Measurements from ENCODE around the gene WWOX.

The WWOX gene

DNA sequence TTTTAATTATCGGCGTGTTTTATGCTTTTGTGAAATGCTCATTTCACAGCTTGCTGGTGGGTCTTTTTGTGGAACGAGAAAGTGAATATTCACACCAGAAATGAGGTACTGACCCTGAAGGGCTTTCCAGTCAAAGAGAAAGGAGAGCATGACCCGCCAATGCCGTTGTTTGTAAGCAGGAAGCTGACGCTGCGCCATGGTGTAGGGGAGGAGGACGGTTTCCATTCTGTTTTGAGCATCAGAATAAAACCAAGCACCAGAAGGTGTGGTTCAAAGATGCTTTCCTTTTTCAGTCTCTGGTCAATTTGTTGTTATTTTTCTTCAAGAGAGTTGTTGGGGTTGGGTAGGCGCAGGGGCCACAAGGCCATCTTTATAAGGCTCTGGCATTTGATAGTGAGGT lies 669.3 kb downstream of the WWOX start:
- no peaks in the 10 kb centered on the region for H3K9me3 ChIP-seq (ENCODE audit: control insufficient read depth in 2 of 2, low read length in 2 of 2)
- H3K9ac ChIP-seq (ENCODE audit: low read depth in 1 of 2, low read length in 2 of 2) = no peak overlapping the region

DNA sequence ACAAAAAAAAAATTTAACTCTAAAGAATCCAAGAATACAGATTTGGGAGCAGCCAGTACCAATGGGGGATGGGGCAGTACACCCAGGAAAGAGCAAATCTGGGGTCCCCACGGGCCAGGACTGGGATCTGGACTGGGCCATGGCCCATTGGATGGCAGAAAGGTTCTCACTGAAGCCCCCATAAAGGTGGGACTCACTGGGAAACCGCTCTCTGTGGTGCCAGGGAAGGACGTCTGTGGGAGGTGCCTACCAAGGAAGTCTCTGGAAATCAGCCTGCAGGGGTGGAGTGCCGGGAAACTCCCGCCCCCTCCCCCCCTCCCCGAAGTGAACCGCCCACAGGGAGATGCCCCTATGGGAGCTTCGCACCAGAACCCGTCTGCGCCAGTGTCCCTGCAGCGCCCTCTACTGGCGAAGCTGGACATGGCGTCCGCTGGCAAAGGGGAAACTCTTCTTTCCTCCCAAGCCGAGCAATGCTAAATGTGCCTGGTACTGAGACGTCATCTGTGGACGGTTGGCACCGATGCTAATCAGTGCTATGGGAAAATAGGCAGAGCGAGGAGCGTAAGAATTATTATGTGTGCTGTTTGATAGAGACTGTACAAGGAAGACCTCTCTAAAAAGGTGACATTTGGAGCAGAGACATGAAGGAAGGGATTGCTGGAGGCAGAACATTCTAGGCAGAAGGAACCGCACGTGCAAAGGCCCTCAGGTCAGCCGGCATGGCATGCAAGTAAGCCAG lies 671.1 kb downstream of the WWOX start:
- H3K9ac ChIP-seq (ENCODE audit: low read depth in 1 of 2, low read length in 2 of 2) = no peak overlapping the region
- no peak overlapping the region for H3K4me3 ChIP-seq (ENCODE audit: low read length in 2 of 2)
- H3K9me3 ChIP-seq (ENCODE audit: control insufficient read depth in 2 of 2, low read length in 2 of 2) = no peaks in the 10 kb centered on the region
- H3K27ac ChIP-seq (ENCODE audit: low read depth in 2 of 2, low read length in 2 of 2) = no peak overlapping the region
- H3K4me1 ChIP-seq (ENCODE audit: control insufficient read depth in 2 of 2, insufficient read depth in 2 of 2, low read length in 2 of 2) = no peaks in the 10 kb centered on the region
- H3K27me3 ChIP-seq (ENCODE audit: control insufficient read depth in 2 of 2, insufficient read depth in 2 of 2, low read length in 2 of 2) = no peaks in the 10 kb centered on the region
- no peaks in the 10 kb centered on the region for H3K36me3 ChIP-seq (ENCODE audit: control insufficient read depth in 2 of 2, insufficient read depth in 2 of 2, low read length in 2 of 2)

More for the DNA sequence above, 669.3 kb downstream of the WWOX start:
- Histone ChIP-seq H3K4me3 (ENCODE audit: low read length in 2 of 2) (no peak overlapping the region), H3K27ac (ENCODE audit: low read depth in 2 of 2, low read length in 2 of 2) (no peak overlapping the region), H3K36me3 (ENCODE audit: control insufficient read depth in 2 of 2, insufficient read depth in 2 of 2, low read length in 2 of 2) (no peaks in the 10 kb centered on the region), H3K4me1 (ENCODE audit: control insufficient read depth in 2 of 2, insufficient read depth in 2 of 2, low read length in 2 of 2) (no peaks in the 10 kb centered on the region), H3K27me3 (ENCODE audit: control insufficient read depth in 2 of 2, insufficient read depth in 2 of 2, low read length in 2 of 2) (no peaks in the 10 kb centered on the region)

DNA sequence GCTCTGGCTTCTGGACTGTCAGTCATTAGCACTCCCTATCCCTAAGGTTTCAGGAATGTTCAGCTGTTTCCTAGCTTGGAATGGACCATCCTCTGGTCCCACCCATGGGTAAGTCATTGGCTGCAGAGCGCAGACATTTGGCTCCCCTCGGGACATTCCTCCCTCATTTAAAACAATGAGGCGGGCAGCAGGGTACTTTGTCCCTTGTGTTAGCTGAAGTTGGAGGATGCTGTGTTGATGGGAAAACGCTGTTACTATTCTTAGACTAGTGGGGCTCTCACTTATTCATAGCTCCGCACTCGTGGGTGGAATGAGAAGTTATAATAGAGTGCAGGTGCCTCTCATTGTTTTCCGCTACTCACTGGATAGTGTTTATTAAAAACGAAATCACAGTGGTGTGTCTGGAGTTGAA lies 673.8 kb downstream of the WWOX start:
- Histone ChIP-seq H3K4me3 (ENCODE audit: low read length in 2 of 2) (no peak overlapping the region), H3K9ac (ENCODE audit: low read depth in 1 of 2, low read length in 2 of 2) (no peak overlapping the region), H3K27ac (ENCODE audit: low read depth in 2 of 2, low read length in 2 of 2) (no peak overlapping the region), H3K4me1 (ENCODE audit: control insufficient read depth in 2 of 2, insufficient read depth in 2 of 2, low read length in 2 of 2) (peaks cover 0 to 4% of the 10 kb centered on the region in 2 donors), H3K9me3 (ENCODE audit: control insufficient read depth in 2 of 2, low read length in 2 of 2) (no peaks in the 10 kb centered on the region), H3K36me3 (ENCODE audit: control insufficient read depth in 2 of 2, insufficient read depth in 2 of 2, low read length in 2 of 2) (no peaks in the 10 kb centered on the region), H3K27me3 (ENCODE audit: control insufficient read depth in 2 of 2, insufficient read depth in 2 of 2, low read length in 2 of 2) (no peaks in the 10 kb centered on the region)

DNA sequence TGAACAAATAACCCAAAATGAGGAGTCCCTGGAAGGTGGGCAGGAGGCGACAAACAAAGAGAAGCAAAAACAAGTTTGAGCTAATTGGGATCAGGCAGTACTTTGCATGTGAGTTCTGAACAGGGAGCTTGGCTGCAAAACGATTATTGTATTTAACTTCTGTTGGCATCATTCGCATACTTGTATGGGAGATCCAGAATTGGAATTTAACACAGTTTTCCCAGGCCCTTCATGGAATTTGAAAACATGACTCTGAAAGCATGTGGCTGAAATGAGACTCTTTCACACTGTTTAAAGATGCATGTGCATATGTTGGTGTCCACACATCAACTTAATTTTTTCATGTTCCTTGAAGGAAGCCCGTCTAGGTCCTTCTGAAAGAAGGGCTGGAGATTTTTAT lies 674.3 kb downstream of the WWOX start:
- Histone ChIP-seq H3K27me3 (ENCODE audit: control insufficient read depth in 2 of 2, insufficient read depth in 2 of 2, low read length in 2 of 2) (no peaks in the 10 kb centered on the region), H3K4me3 (ENCODE audit: low read length in 2 of 2) (no peak overlapping the region), H3K9ac (ENCODE audit: low read depth in 1 of 2, low read length in 2 of 2) (no peak overlapping the region), H3K27ac (ENCODE audit: low read depth in 2 of 2, low read length in 2 of 2) (no peak overlapping the region), H3K36me3 (ENCODE audit: control insufficient read depth in 2 of 2, insufficient read depth in 2 of 2, low read length in 2 of 2) (no peaks in the 10 kb centered on the region), H3K9me3 (ENCODE audit: control insufficient read depth in 2 of 2, low read length in 2 of 2) (no peaks in the 10 kb centered on the region), H3K4me1 (ENCODE audit: control insufficient read depth in 2 of 2, insufficient read depth in 2 of 2, low read length in 2 of 2) (peaks cover 0 to 7% of the 10 kb centered on the region in 2 donors)

DNA sequence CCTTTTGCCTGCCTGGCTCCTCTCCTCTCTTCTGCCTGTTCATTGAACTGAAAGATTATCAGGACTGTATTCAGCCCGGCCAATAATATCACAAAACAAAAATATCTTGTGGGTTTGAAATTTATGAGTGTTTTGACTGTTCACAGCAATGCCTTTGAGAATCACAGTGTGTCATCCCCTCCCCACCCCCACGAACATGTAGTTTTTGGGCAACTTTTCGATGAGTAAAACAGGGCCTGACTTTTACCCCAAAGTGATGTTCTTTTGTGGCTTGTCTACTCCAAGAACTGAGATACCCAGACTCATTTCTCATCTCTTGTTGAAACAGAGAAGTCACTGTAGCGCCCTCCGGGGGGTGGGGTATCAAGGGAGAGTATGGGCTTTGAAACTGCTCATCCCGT lies 675.7 kb downstream of the WWOX start:
- Histone ChIP-seq H3K4me1 (ENCODE audit: control insufficient read depth in 2 of 2, insufficient read depth in 2 of 2, low read length in 2 of 2) (peaks cover 0 to 7% of the 10 kb centered on the region in 2 donors), H3K4me3 (ENCODE audit: low read length in 2 of 2) (no peak overlapping the region), H3K36me3 (ENCODE audit: control insufficient read depth in 2 of 2, insufficient read depth in 2 of 2, low read length in 2 of 2) (no peaks in the 10 kb centered on the region), H3K27ac (ENCODE audit: low read depth in 2 of 2, low read length in 2 of 2) (no peak overlapping the region), H3K27me3 (ENCODE audit: control insufficient read depth in 2 of 2, insufficient read depth in 2 of 2, low read length in 2 of 2) (no peaks in the 10 kb centered on the region), H3K9ac (ENCODE audit: low read depth in 1 of 2, low read length in 2 of 2) (no peak overlapping the region), H3K9me3 (ENCODE audit: control insufficient read depth in 2 of 2, low read length in 2 of 2) (no peaks in the 10 kb centered on the region)

DNA sequence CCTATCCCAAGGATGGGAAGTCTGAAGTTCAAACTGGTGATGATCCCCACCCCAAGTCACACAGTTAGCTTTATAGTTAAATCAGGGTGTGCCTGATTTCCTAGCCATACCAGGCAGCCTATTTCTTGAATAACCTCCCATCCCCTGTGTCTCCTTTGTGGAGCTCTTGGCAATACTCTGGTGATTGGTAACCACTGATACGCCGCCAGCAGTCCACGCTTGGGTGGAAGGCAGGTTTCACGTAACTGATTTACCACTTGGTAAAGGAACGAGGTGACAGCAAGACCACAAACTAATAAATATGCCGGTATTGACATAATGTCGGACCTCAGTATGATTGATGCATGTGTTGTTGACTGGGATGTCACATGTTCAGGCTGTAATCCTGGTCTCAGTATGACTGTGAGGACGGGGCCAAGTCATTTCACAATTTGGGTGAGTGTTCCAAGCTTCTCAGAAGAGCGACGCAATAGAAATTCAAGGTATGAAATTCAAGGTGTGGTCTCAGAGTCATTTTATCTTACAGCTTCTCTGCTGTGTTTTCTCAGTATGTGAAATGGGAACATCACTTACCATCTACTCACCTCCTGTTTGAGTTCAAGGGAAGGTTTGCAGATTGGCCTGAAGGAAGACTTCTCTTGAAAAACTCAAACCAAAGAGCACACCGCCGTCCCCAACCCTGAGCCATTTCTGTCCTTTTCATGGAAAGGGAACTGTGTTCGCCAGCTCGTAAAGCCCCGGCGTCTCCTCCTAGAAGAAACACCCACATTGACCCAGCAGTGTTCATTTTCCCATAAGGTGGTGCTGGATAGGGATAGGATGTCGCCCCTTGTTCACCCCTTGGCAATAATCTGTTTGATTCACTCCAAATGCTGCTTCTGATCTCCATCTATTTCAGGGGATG lies 678.9 kb downstream of the WWOX start:
- Histone ChIP-seq H3K27ac (ENCODE audit: low read depth in 2 of 2, low read length in 2 of 2) (peak overlapping the region; percentile 72 to 78), H3K4me3 (ENCODE audit: low read length in 2 of 2) (peak overlapping the region; percentile 40 to 48)

DNA sequence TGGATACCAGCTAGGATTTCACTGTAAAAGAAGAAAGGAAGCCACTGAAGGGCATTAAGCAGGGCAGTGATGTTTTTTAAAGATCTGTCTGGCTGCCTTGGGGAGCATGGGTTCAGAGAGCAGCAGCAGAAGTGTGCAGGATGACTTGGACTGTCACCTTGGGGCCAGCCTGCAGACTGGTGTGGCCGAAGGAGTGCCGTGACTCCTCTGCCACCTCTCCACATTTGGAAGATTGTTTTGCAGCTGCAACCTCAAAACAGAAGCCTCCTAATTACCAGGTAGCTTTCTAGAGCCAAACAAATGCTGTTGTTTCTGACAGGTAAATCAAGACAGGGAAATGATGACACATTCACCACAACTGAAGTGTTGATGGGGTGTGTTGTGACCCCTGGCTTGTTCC lies 681.4 kb downstream of the WWOX start:
- H3K9ac ChIP-seq (ENCODE audit: low read depth in 1 of 2, low read length in 2 of 2) = no peak overlapping the region
- H3K4me1 ChIP-seq (ENCODE audit: control insufficient read depth in 2 of 2, insufficient read depth in 2 of 2, low read length in 2 of 2) = peaks cover 0 to 7% of the 10 kb centered on the region in 2 donors
- no peaks in the 10 kb centered on the region for H3K36me3 ChIP-seq (ENCODE audit: control insufficient read depth in 2 of 2, insufficient read depth in 2 of 2, low read length in 2 of 2)
- H3K27ac ChIP-seq (ENCODE audit: low read depth in 2 of 2, low read length in 2 of 2) = no peak overlapping the region
- H3K9me3 ChIP-seq (ENCODE audit: control insufficient read depth in 2 of 2, low read length in 2 of 2) = no peaks in the 10 kb centered on the region
- no peaks in the 10 kb centered on the region for H3K27me3 ChIP-seq (ENCODE audit: control insufficient read depth in 2 of 2, insufficient read depth in 2 of 2, low read length in 2 of 2)
- H3K4me3 ChIP-seq (ENCODE audit: low read length in 2 of 2) = no peak overlapping the region

More for the DNA sequence above, 678.9 kb downstream of the WWOX start:
- no peaks in the 10 kb centered on the region for H3K27me3 ChIP-seq (ENCODE audit: control insufficient read depth in 2 of 2, insufficient read depth in 2 of 2, low read length in 2 of 2)
- peaks cover 0 to 7% of the 10 kb centered on the region in 2 donors for H3K4me1 ChIP-seq (ENCODE audit: control insufficient read depth in 2 of 2, insufficient read depth in 2 of 2, low read length in 2 of 2)
- H3K9ac ChIP-seq (ENCODE audit: low read depth in 1 of 2, low read length in 2 of 2) = no peak overlapping the region
- H3K36me3 ChIP-seq (ENCODE audit: control insufficient read depth in 2 of 2, insufficient read depth in 2 of 2, low read length in 2 of 2) = no peaks in the 10 kb centered on the region
- no peaks in the 10 kb centered on the region for H3K9me3 ChIP-seq (ENCODE audit: control insufficient read depth in 2 of 2, low read length in 2 of 2)

DNA sequence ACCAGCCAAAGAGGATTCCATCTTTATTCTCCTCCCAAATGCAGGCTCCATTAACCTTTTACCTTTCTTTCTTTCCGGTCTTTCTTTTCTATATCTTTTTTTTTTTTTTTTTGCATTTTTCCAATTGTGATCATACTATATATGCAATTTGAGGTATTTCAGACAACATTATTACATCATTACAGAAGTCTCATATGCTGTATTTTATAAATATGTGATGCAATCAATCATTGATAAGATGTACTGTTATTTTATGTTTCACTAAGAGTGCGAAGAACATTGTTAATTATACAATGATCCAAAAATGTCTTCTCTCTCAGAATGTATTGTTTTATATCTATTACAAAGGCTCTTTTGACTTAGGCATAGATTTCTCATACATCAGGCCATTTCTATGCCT lies 683.1 kb downstream of the WWOX start:
- no peaks in the 10 kb centered on the region for H3K9me3 ChIP-seq (ENCODE audit: control insufficient read depth in 2 of 2, low read length in 2 of 2)
- peaks cover 0 to 7% of the 10 kb centered on the region in 2 donors for H3K4me1 ChIP-seq (ENCODE audit: control insufficient read depth in 2 of 2, insufficient read depth in 2 of 2, low read length in 2 of 2)
- no peak overlapping the region for H3K9ac ChIP-seq (ENCODE audit: low read depth in 1 of 2, low read length in 2 of 2)
- H3K27me3 ChIP-seq (ENCODE audit: control insufficient read depth in 2 of 2, insufficient read depth in 2 of 2, low read length in 2 of 2) = no peaks in the 10 kb centered on the region
- H3K36me3 ChIP-seq (ENCODE audit: control insufficient read depth in 2 of 2, insufficient read depth in 2 of 2, low read length in 2 of 2) = no peaks in the 10 kb centered on the region
- H3K4me3 ChIP-seq (ENCODE audit: low read length in 2 of 2) = no peak overlapping the region
- H3K27ac ChIP-seq (ENCODE audit: low read depth in 2 of 2, low read length in 2 of 2) = no peak overlapping the region

DNA sequence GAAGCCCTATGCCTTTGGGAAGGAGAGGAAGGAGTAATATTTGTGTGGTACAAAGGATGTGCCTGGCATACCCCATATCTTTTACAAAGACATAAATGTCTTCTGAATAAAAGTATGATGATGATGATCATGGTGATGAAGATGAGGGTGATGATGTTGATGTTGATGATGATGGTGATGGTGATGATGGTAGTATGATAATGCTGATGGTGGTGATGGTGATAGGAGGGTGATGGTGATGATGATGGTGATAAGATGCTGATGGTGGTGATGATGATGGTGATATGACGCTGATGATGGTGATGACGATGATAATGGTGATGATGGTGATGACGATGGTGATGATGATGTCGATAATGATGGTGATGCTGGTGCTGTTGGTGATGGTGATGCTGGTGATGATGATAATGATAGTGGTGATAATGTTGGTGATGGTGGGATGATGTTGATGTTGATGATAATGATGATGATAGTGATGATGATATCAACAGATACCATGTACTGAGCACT lies 684.2 kb downstream of the WWOX start:
- H3K9ac ChIP-seq (ENCODE audit: low read depth in 1 of 2, low read length in 2 of 2) = no peak overlapping the region
- H3K9me3 ChIP-seq (ENCODE audit: control insufficient read depth in 2 of 2, low read length in 2 of 2) = no peaks in the 10 kb centered on the region
- H3K36me3 ChIP-seq (ENCODE audit: control insufficient read depth in 2 of 2, insufficient read depth in 2 of 2, low read length in 2 of 2) = no peaks in the 10 kb centered on the region
- no peak overlapping the region for H3K27ac ChIP-seq (ENCODE audit: low read depth in 2 of 2, low read length in 2 of 2)
- no peak overlapping the region for H3K4me3 ChIP-seq (ENCODE audit: low read length in 2 of 2)
- peaks cover 0 to 1% of the 10 kb centered on the region in 2 donors for H3K4me1 ChIP-seq (ENCODE audit: control insufficient read depth in 2 of 2, insufficient read depth in 2 of 2, low read length in 2 of 2)
- H3K27me3 ChIP-seq (ENCODE audit: control insufficient read depth in 2 of 2, insufficient read depth in 2 of 2, low read length in 2 of 2) = no peaks in the 10 kb centered on the region

DNA sequence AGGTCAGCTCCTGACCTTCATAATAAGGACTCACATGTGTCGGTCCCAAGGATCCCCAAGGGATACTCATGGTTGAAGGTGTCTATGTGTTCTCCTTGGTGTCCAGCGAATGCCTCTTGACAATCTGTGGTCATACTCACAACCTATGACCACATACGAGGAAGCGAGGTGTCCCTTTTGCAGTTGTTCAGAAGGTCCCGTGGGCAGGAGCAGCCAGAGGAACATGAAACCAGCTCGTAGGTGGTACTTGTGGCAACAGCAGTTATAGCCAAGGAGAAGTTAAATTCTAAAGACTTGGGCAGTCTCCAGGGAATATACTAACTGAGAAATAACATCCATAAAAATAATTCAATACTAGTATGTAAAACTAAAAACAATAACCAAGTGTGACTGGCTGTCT lies 685.3 kb downstream of the WWOX start:
- Histone ChIP-seq H3K9ac (ENCODE audit: low read depth in 1 of 2, low read length in 2 of 2) (no peak overlapping the region), H3K4me1 (ENCODE audit: control insufficient read depth in 2 of 2, insufficient read depth in 2 of 2, low read length in 2 of 2) (no peaks in the 10 kb centered on the region), H3K9me3 (ENCODE audit: control insufficient read depth in 2 of 2, low read length in 2 of 2) (no peaks in the 10 kb centered on the region), H3K27me3 (ENCODE audit: control insufficient read depth in 2 of 2, insufficient read depth in 2 of 2, low read length in 2 of 2) (no peaks in the 10 kb centered on the region), H3K27ac (ENCODE audit: low read depth in 2 of 2, low read length in 2 of 2) (no peak overlapping the region), H3K36me3 (ENCODE audit: control insufficient read depth in 2 of 2, insufficient read depth in 2 of 2, low read length in 2 of 2) (no peaks in the 10 kb centered on the region), H3K4me3 (ENCODE audit: low read length in 2 of 2) (no peak overlapping the region)

Data from mucosa of rectum (tissue), 2 donors.